Measurements from ENCODE around the gene SENP1.

GRCh38 chr12:48145981-48146380 is 40.1 kb upstream of the SENP1 start:
- no peak for TF ChIP-seq EZH2 (IDR thresholded peaks at IDR 0.05; ENCODE audit: borderline replicate concordance, insufficient read depth, low read length, poor library complexity, severe bottlenecking)
- TF ChIP-seq, protein P1, sequence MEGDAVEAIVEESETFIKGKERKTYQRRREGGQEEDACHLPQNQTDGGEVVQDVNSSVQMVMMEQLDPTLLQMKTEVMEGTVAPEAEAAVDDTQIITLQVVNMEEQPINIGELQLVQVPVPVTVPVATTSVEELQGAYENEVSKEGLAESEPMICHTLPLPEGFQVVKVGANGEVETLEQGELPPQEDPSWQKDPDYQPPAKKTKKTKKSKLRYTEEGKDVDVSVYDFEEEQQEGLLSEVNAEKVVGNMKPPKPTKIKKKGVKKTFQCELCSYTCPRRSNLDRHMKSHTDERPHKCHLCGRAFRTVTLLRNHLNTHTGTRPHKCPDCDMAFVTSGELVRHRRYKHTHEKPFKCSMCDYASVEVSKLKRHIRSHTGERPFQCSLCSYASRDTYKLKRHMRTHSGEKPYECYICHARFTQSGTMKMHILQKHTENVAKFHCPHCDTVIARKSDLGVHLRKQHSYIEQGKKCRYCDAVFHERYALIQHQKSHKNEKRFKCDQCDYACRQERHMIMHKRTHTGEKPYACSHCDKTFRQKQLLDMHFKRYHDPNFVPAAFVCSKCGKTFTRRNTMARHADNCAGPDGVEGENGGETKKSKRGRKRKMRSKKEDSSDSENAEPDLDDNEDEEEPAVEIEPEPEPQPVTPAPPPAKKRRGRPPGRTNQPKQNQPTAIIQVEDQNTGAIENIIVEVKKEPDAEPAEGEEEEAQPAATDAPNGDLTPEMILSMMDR (IDR thresholded peaks at IDR 0.05; ENCODE audit: poor library complexity, severe bottlenecking) = no peak
